ENCODE measurements around the gene CDH4. TPM values are rescaled to one million over a fixed set of nuclear protein-coding genes. Genes with fewer than 3 reads are reported as not detected.

Gene CDH4
- total RNA-seq, 4 donors from 2014 or later, result 0.71 to 4.2 (median 2.9) TPM

GRCh38 chr20:61217848-61218247 is 34.2 kb upstream of the CDH4 start:
- WGBS, 2 donors, result 80 to 90% methylated on average over 1 of the region's 1 CpG
- no peak for DNase-seq (ENCODE audit: low spot score in 2 of 2)
- intact Hi-C loops (cut with DNase I; ENCODE audit: low total_unique reads), result no loop called here
- H3K4me3 ChIP-seq (ENCODE audit: low read depth, poor library complexity, severe bottlenecking), result no peak overlapping the region
- TF ChIP-seq CTCF (IDR thresholded peaks at IDR 0.05), result no peak
- no peak for TF ChIP-seq POLR2A (IDR thresholded peaks at IDR 0.05)

- no peak for DNase-seq (ENCODE audit: low spot score in 2 of 2)
- intact Hi-C loops (cut with DNase I; ENCODE audit: low total_unique reads), result no loop called here
- H3K4me3 ChIP-seq (ENCODE audit: low read depth, poor library complexity, severe bottlenecking), result no peak overlapping the region
- TF ChIP-seq POLR2A (IDR thresholded peaks at IDR 0.05) (no peak), CTCF (IDR thresholded peaks at IDR 0.05) (no peak)
These were observed 33.0 kb upstream of the CDH4 start for GRCh38 chr20:61219021-61219431.

GRCh38 chr20:61220131-61220530 is 31.9 kb upstream of the CDH4 start:
- DNase-seq (ENCODE audit: low spot score in 2 of 2), result no peak
- intact Hi-C loops (cut with DNase I; ENCODE audit: low total_unique reads), result no loop called here
- 54 to 63% methylated on average over 4 of the region's 4 CpGs for WGBS, 2 donors
- H3K4me3 ChIP-seq (ENCODE audit: low read depth, poor library complexity, severe bottlenecking), result no peak overlapping the region
- TF ChIP-seq POLR2A (IDR thresholded peaks at IDR 0.05) (no peak), CTCF (IDR thresholded peaks at IDR 0.05) (no peak)

- DNase-seq (ENCODE audit: low spot score in 2 of 2), result no peak
- TF ChIP-seq CTCF (IDR thresholded peaks at IDR 0.05) (no peak), POLR2A (IDR thresholded peaks at IDR 0.05) (no peak)
- WGBS, 2 donors, result 83 to 86% methylated on average over 17 of the region's 17 CpGs
- no peak overlapping the region for H3K4me3 ChIP-seq (ENCODE audit: low read depth, poor library complexity, severe bottlenecking)
- intact Hi-C loops (cut with DNase I; ENCODE audit: low total_unique reads), result no loop called here
These were observed 31.3 kb upstream of the CDH4 start for GRCh38 chr20:61220626-61221325.

GRCh38 chr20:61222699-61223098 is 29.4 kb upstream of the CDH4 start:
- WGBS, 2 donors, result 72 to 85% methylated on average over 3 of the region's 3 CpGs
- intact Hi-C loops (cut with DNase I; ENCODE audit: low total_unique reads), result no loop called here
- no peak for DNase-seq (ENCODE audit: low spot score in 2 of 2)
- no peak overlapping the region for H3K4me3 ChIP-seq (ENCODE audit: low read depth, poor library complexity, severe bottlenecking)
- TF ChIP-seq CTCF (IDR thresholded peaks at IDR 0.05), result no peak
- TF ChIP-seq POLR2A (IDR thresholded peaks at IDR 0.05), result no peak

- intact Hi-C loops (cut with DNase I; ENCODE audit: low total_unique reads), result no loop called here
- no peak for DNase-seq (ENCODE audit: low spot score in 2 of 2)
- no peak for TF ChIP-seq POLR2A (IDR thresholded peaks at IDR 0.05)
- 92 to 95% methylated on average over 10 of the region's 10 CpGs for WGBS, 2 donors
- H3K4me3 ChIP-seq (ENCODE audit: low read depth, poor library complexity, severe bottlenecking), result no peak overlapping the region
These were observed 28.9 kb upstream of the CDH4 start for GRCh38 chr20:61223121-61223520.
